ENCODE data around the gene RPF1. TPM values are rescaled to one million over a fixed set of nuclear protein-coding genes. Genes with fewer than 3 reads are reported as not detected.

The RPF1 gene
- total RNA-seq, 1 donor from 2014 or later: 24.6 TPM

- H3K9me3 Mint-ChIP-seq (ENCODE audit: unreplicated experiment): peaks cover 2% of the 10 kb centered on the region
- H3K27ac Mint-ChIP-seq (ENCODE audit: unreplicated experiment): no peak overlapping the region
- TF ChIP-seq, protein P1, sequence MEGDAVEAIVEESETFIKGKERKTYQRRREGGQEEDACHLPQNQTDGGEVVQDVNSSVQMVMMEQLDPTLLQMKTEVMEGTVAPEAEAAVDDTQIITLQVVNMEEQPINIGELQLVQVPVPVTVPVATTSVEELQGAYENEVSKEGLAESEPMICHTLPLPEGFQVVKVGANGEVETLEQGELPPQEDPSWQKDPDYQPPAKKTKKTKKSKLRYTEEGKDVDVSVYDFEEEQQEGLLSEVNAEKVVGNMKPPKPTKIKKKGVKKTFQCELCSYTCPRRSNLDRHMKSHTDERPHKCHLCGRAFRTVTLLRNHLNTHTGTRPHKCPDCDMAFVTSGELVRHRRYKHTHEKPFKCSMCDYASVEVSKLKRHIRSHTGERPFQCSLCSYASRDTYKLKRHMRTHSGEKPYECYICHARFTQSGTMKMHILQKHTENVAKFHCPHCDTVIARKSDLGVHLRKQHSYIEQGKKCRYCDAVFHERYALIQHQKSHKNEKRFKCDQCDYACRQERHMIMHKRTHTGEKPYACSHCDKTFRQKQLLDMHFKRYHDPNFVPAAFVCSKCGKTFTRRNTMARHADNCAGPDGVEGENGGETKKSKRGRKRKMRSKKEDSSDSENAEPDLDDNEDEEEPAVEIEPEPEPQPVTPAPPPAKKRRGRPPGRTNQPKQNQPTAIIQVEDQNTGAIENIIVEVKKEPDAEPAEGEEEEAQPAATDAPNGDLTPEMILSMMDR (IDR thresholded peaks at IDR 0.05): no peak
- H3K36me3 Mint-ChIP-seq (ENCODE audit: unreplicated experiment): no peaks in the 10 kb centered on the region
- no peak overlapping the region for H3K4me3 Mint-ChIP-seq (ENCODE audit: unreplicated experiment)
- no peaks in the 10 kb centered on the region for H3K4me1 Mint-ChIP-seq (ENCODE audit: unreplicated experiment)
- peaks cover 54% of the 10 kb centered on the region for H3K27me3 Mint-ChIP-seq (ENCODE audit: unreplicated experiment)
- no peak for DNase-seq (ENCODE audit: extremely low spot score, unreplicated experiment)
Observed at GRCh38 chr1:84450910-84451309, 28.2 kb upstream of the RPF1 start.

GRCh38 chr1:84452436-84452835 is 26.6 kb upstream of the RPF1 start:
- no peak overlapping the region for H3K27ac Mint-ChIP-seq (ENCODE audit: unreplicated experiment)
- peaks cover 54% of the 10 kb centered on the region for H3K27me3 Mint-ChIP-seq (ENCODE audit: unreplicated experiment)
- H3K4me1 Mint-ChIP-seq (ENCODE audit: unreplicated experiment): no peaks in the 10 kb centered on the region
- H3K36me3 Mint-ChIP-seq (ENCODE audit: unreplicated experiment): no peaks in the 10 kb centered on the region
- TF ChIP-seq, protein P1 (IDR thresholded peaks at IDR 0.05): no peak
- no peaks in the 10 kb centered on the region for H3K9me3 Mint-ChIP-seq (ENCODE audit: unreplicated experiment)
- DNase-seq (ENCODE audit: extremely low spot score, unreplicated experiment): no peak
- H3K4me3 Mint-ChIP-seq (ENCODE audit: unreplicated experiment): no peak overlapping the region

DNA sequence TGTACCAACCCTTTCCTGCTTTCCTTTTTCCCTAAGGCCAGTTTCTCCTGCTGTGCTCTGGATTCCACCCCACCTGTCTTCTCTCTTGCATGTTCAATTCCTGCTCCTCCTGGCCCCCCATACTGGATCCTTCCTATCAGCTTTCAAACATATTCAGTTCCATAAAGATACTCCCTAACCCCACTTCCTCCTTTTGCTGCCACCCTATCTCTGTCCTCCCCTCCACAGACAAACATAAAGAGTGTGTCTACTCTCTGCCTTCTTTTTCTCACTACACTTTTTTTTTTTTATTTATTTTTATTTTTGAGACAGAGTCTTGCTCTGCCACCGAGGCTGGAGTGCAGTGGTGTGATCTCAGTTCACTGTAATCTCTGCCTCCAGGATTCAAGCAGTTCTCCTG is 16.9 kb upstream of the RPF1 start:
- Mint-ChIP-seq H3K27me3 (ENCODE audit: unreplicated experiment) (peaks cover 78% of the 10 kb centered on the region), H3K9me3 (ENCODE audit: unreplicated experiment) (no peaks in the 10 kb centered on the region), H3K27ac (ENCODE audit: unreplicated experiment) (no peak overlapping the region), H3K4me3 (ENCODE audit: unreplicated experiment) (no peak overlapping the region), H3K36me3 (ENCODE audit: unreplicated experiment) (no peaks in the 10 kb centered on the region), H3K4me1 (ENCODE audit: unreplicated experiment) (no peaks in the 10 kb centered on the region)
- DNase-seq (ENCODE audit: extremely low spot score, unreplicated experiment): no peak
- TF ChIP-seq, protein P1 (IDR thresholded peaks at IDR 0.05): no peak

- Mint-ChIP-seq H3K27ac (ENCODE audit: unreplicated experiment) (no peak overlapping the region), H3K27me3 (ENCODE audit: unreplicated experiment) (peaks cover 87% of the 10 kb centered on the region)
Observed at GRCh38 chr1:84467298-84467697, 11.8 kb upstream of the RPF1 start.

GRCh38 chr1:84476225-84476624 is 2.8 kb upstream of the RPF1 start:
- Mint-ChIP-seq H3K27ac (ENCODE audit: unreplicated experiment) (no peak overlapping the region), H3K4me1 (ENCODE audit: unreplicated experiment) (peaks cover 14% of the 10 kb centered on the region), H3K36me3 (ENCODE audit: unreplicated experiment) (peaks cover 10% of the 10 kb centered on the region), H3K4me3 (ENCODE audit: unreplicated experiment) (no peak overlapping the region), H3K27me3 (ENCODE audit: unreplicated experiment) (peaks cover 55% of the 10 kb centered on the region), H3K9me3 (ENCODE audit: unreplicated experiment) (peaks cover 8% of the 10 kb centered on the region)
- DNase-seq (ENCODE audit: extremely low spot score, unreplicated experiment): no peak
- TF ChIP-seq, protein P1 (IDR thresholded peaks at IDR 0.05): no peak

More at GRCh38 chr1:84467298-84467697, 11.8 kb upstream of the RPF1 start:
- Mint-ChIP-seq H3K4me1 (ENCODE audit: unreplicated experiment) (no peaks in the 10 kb centered on the region), H3K9me3 (ENCODE audit: unreplicated experiment) (no peaks in the 10 kb centered on the region), H3K4me3 (ENCODE audit: unreplicated experiment) (no peak overlapping the region), H3K36me3 (ENCODE audit: unreplicated experiment) (no peaks in the 10 kb centered on the region)
- TF ChIP-seq, protein P1 (IDR thresholded peaks at IDR 0.05): no peak
- no peak for DNase-seq (ENCODE audit: extremely low spot score, unreplicated experiment)

All from osteocyte (in vitro differentiated cells).